B cell (primary cell): ENCODE data around the gene WDR5.

Experiments used
- EZH2 ChIP-seq: IDR thresholded peaks from 2 replicates; pipeline ENCODE4 v1.6.1; 2012; ENCODE audit warnings: borderline replicate concordance, low read depth, mild to moderate bottlenecking, moderate library complexity, low read length; ENCODE audit not compliant: insufficient read depth, poor library complexity, severe bottlenecking
- TF ChIP-seq, protein P1 (sequence below): fragments of 200-600 bp; IDR thresholded peaks from one replicate; pipeline ENCODE4 v1.8.0; 2022; ENCODE audit warnings: antibody characterized with exemption, mild to moderate bottlenecking

DNA sequence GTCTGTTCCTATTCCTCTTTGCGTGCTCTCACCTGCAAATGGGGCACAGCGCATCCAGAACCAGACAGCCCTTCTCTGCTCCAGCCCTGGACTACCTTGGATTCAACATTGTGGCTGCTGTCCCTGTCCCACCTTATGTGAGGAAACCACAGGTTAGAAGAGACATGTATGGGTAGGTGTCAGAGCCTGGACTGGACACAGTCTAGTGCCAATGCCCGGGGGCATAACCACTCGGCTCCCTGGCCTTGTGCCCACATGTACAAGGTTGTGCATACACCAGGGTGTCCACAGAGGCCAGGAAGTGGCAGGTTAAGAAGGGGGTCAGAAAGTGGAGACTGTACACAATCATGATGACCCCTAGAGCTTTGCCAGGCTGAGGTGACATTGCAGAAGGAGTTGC lies 45.9 kb upstream of the WDR5 start:
- TF ChIP-seq EZH2, result no peak
- TF ChIP-seq, protein P1, sequence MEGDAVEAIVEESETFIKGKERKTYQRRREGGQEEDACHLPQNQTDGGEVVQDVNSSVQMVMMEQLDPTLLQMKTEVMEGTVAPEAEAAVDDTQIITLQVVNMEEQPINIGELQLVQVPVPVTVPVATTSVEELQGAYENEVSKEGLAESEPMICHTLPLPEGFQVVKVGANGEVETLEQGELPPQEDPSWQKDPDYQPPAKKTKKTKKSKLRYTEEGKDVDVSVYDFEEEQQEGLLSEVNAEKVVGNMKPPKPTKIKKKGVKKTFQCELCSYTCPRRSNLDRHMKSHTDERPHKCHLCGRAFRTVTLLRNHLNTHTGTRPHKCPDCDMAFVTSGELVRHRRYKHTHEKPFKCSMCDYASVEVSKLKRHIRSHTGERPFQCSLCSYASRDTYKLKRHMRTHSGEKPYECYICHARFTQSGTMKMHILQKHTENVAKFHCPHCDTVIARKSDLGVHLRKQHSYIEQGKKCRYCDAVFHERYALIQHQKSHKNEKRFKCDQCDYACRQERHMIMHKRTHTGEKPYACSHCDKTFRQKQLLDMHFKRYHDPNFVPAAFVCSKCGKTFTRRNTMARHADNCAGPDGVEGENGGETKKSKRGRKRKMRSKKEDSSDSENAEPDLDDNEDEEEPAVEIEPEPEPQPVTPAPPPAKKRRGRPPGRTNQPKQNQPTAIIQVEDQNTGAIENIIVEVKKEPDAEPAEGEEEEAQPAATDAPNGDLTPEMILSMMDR, result no peak
